Lung (tissue), 13 donors: Measurements from ENCODE around the gene UAP1. TPM values are rescaled to one million over a fixed set of nuclear protein-coding genes. Genes with fewer than 3 reads are reported as not detected.

Experiments
- ATAC-seq: fragments of 200-7000 bp; cut with Tn5 transposase; one replicate; pipeline ENCODE4 v1.9.1; 2020; ENCODE audit warnings: moderate number of reproducible peaks; ENCODE audit not compliant: insufficient read depth, low FRiP score
- DNase-seq, 3 donors: peaks; one replicate each; pipeline ENCODE4 v3.0.0-alpha.2; 2013 to 2017
- H3K27ac ChIP-seq, 2 donors: one replicate each; pipeline ENCODE4 v1.5.1; 2013; ENCODE audit warnings: mild to moderate bottlenecking in 2 of 2, moderate library complexity in 2 of 2, control low read depth in 1 of 2, inconsistent platforms in 1 of 2, low read depth in 1 of 2, low read length in 1 of 2
- H3K27me3 ChIP-seq, 3 donors: one replicate each; pipeline ENCODE4 v1.5.1; 2013; ENCODE audit warnings: low read length in 2 of 3; ENCODE audit not compliant: control insufficient read depth in 3 of 3, insufficient read depth in 3 of 3
- H3K36me3 ChIP-seq, 4 donors: one replicate each; pipeline ENCODE4 v1.5.1; 2013; ENCODE audit warnings: low read length in 4 of 4, mild to moderate bottlenecking in 1 of 4, moderate library complexity in 1 of 4; ENCODE audit not compliant: control insufficient read depth in 4 of 4, insufficient read depth in 4 of 4
- H3K4me1 ChIP-seq, 5 donors: one replicate each; pipeline ENCODE4 v1.5.1; 2013; ENCODE audit warnings: low read length in 5 of 5, mild to moderate bottlenecking in 2 of 5, moderate library complexity in 1 of 5; ENCODE audit not compliant: control insufficient read depth in 5 of 5, insufficient read depth in 5 of 5
- H3K4me3 ChIP-seq: one replicate; pipeline ENCODE4 v1.5.1; 2013; ENCODE audit warnings: mild to moderate bottlenecking, control low read depth, moderate library complexity
- H3K9ac ChIP-seq, 2 donors: one replicate each; pipeline ENCODE4 v1.5.1; 2013; ENCODE audit warnings: low read length in 2 of 2, control low read depth in 1 of 2; ENCODE audit not compliant: insufficient read depth in 1 of 2
- H3K9me3 ChIP-seq, 4 donors: one replicate each; pipeline ENCODE4 v1.5.1; 2013; ENCODE audit warnings: low read length in 3 of 4, mild to moderate bottlenecking in 1 of 4, moderate library complexity in 1 of 4; ENCODE audit not compliant: control insufficient read depth in 4 of 4, insufficient read depth in 3 of 4
- WGBS, 2 donors: extraction: QIAGEN DNeasy Blood & Tissue Kit; methylation state at CpG; one replicate each; pipeline ENCODE4 v1.1.7; 2013; 5-methylcytosine and 5-hydroxymethylcytosine counted together
- polyA plus RNA-seq, 2 donors: library from polyadenylated mRNA; stranded (reverse); fragments of 200-250 nt; gene quantifications; one replicate each; pipeline ENCODE4 v1.2.1, GENCODE V29; 2013
- small RNA-seq: library from RNA; depleted of rRNA; stranded (forward); fragments of <200 nt; gene quantifications from one replicate; pipeline ENCODE3, GENCODE V24; 2014; ENCODE audit warnings: low replicate concordance
- total RNA-seq, 2 donors: library from RNA; depleted of rRNA in 1 of 2; stranded (reverse); fragments of >200 nt in 1 of 2; gene quantifications; one replicate each; pipeline ENCODE4 v1.2.1, GENCODE V29; 2014 to 2021
- TF ChIP-seq, protein P1 (sequence below): IDR thresholded peaks from 2 replicates; pipeline ENCODE4 v1.5.1; 2012; ENCODE audit warnings: mild to moderate bottlenecking; ENCODE audit errors: control extremely low read depth, extremely low read depth
- donor health status: control.
- donor health status: control.
- donor health status: Bipolar disorder and iron deficiency.
- donor health status: healthy.
- donor health status: DM: yes; HTN: yes; CAD: no.

Gene UAP1
- total and polyA plus RNA-seq, 4 donors, result 34.7 to 43.4 (median 39.2) TPM

DNA sequence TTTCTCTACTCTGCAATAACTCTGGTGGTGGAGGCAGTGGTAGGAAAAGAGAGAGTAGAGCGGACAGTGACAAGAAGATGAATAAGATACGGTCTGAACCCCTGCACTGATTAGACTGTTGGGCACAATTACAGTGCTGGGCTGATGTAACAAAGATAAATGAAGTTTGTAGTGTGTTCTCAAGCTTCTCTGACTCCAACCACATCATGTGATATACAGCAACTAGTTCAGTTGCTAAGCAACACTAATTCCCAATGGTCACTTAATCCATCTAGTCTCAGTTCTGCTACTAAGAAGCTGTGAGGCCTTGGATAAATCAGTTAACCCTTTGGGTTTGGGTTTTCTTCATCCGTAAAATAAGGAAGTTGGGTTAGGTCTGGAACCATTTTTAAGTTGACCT lies 88.1 kb downstream of the UAP1 start:
- ATAC-seq (no peak), DNase-seq (peak in 2 of 3 donors; percentile 33 to 34)
- Histone ChIP-seq H3K36me3 (no peaks in the 10 kb centered on the region), H3K9me3 (peaks cover 0 to 2% (median 0%) of the 10 kb centered on the region in 4 donors), H3K9ac (no peak overlapping the region), H3K27ac (no peak overlapping the region), H3K4me1 (peaks cover 0 to 45% (median 15%) of the 10 kb centered on the region in 5 donors), H3K4me3 (no peak overlapping the region), H3K27me3 (no peaks in the 10 kb centered on the region)
- whole genome bisulfite sequencing, 2 donors, result 66 to 88% methylated on average over 3 of the region's 3 CpGs
- TF ChIP-seq, protein P1, sequence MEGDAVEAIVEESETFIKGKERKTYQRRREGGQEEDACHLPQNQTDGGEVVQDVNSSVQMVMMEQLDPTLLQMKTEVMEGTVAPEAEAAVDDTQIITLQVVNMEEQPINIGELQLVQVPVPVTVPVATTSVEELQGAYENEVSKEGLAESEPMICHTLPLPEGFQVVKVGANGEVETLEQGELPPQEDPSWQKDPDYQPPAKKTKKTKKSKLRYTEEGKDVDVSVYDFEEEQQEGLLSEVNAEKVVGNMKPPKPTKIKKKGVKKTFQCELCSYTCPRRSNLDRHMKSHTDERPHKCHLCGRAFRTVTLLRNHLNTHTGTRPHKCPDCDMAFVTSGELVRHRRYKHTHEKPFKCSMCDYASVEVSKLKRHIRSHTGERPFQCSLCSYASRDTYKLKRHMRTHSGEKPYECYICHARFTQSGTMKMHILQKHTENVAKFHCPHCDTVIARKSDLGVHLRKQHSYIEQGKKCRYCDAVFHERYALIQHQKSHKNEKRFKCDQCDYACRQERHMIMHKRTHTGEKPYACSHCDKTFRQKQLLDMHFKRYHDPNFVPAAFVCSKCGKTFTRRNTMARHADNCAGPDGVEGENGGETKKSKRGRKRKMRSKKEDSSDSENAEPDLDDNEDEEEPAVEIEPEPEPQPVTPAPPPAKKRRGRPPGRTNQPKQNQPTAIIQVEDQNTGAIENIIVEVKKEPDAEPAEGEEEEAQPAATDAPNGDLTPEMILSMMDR, result no peak

Small RNAs within 50 kb of the gene (small RNA-seq; reads per million reads assigned to genes)
- gene UQCRBP2, result not detected

Other genes with a start within 250 kb of the UAP1 start
- gene SPATA46, start 184.9 kb upstream of the UAP1 start, total RNA-seq, result not detected
- gene SPATA46, start 184.9 kb upstream of the UAP1 start, polyA plus RNA-seq, result not detected
- 1 to 10 TPM; 2.1 to 7.9 TPM for gene C1orf226, start 180.0 kb upstream of the UAP1 start, total RNA-seq
- gene C1orf226, start 180.0 kb upstream of the UAP1 start, polyA plus RNA-seq, result 1 to 10 TPM; 2.2 to 2.5 TPM
- gene SH2D1B, start 149.6 kb upstream of the UAP1 start, total RNA-seq, result 1 to 10 TPM in 1 of 2 donors, under 1 TPM in 1; 0.61 to 1.5 TPM
- gene SH2D1B, start 149.6 kb upstream of the UAP1 start, polyA plus RNA-seq, result 1 to 10 TPM in 1 of 2 donors, under 1 TPM in 1; 0.26 to 1.6 TPM
- gene UHMK1, start 63.9 kb upstream of the UAP1 start, total RNA-seq, result 10 to 100 TPM; 45.9 to 63.0 TPM
- 10 to 100 TPM; 17.5 to 19.2 TPM for gene UHMK1, start 63.9 kb upstream of the UAP1 start, polyA plus RNA-seq
- 10 to 100 TPM; 29.2 to 55.7 TPM for gene DDR2, start 70.7 kb downstream of the UAP1 start, total RNA-seq
- 1 to 10 TPM; 2.3 to 6.0 TPM for gene DDR2, start 70.7 kb downstream of the UAP1 start, polyA plus RNA-seq
- gene HSD17B7, start 229.0 kb downstream of the UAP1 start, total RNA-seq, result 10 to 100 TPM; 38.5 to 53.7 TPM
- 10 to 100 TPM; 23.4 to 35.7 TPM for gene HSD17B7, start 229.0 kb downstream of the UAP1 start, polyA plus RNA-seq